ENCODE measurements around the gene SORCS2.

Gene SORCS2

DNA sequence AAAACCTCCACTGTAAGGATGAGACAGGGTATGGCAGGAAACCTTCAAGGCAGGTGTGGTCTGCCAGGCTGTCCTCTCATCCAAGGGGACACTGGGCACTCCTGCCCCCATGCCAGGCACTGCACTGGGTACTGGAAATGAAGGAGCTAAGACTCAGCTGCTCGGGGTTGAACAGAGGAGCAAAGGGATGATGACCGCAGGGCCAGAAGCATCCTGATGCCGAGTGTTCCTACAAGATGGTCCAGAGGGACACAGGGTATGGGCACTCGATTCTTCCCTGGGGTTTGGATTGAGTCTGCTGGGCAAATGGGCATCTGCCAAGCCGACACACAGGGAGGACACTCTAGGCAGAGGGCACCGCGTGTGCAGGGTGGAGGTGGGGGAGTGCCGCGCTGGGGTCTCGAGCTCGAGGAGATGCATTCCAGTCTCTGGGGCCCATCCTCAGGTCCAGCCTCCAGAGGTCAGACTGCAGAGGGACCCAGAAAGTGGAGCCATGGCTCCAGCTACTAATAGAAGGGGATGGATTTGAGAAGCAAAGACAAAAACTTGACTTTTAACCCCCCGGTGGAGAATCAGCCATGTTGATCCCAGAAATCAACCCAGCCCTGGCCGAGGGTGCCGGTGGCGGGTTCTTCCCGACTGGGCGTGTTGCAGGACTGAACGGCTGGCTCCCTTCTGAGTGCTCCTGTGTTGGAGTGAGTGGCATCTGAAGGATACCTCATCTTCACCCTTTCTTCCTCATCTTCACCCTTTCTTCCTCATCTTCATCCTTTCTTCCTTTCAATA is 500.3 kb downstream of the SORCS2 start:
- Histone ChIP-seq H2AFZ (ENCODE audit: low read length) (no peak overlapping the region), H3K36me3 (ENCODE audit: insufficient read depth, low read length) (no peaks in the 10 kb centered on the region), H3K27me3 (ENCODE audit: insufficient read depth, low read length) (no peaks in the 10 kb centered on the region), H3K27ac (ENCODE audit: low read depth, low read length, poor library complexity, severe bottlenecking) (no peak overlapping the region), H3K4me3 (ENCODE audit: low read depth, low read length, poor library complexity, severe bottlenecking) (no peak overlapping the region), H3K9me2 (ENCODE audit: low read depth, low read length) (no peaks in the 10 kb centered on the region), H3F3A (ENCODE audit: insufficient read depth, low read length) (no peaks in the 10 kb centered on the region), H3K4me1 (ENCODE audit: insufficient read depth, low read length, severe bottlenecking) (no peaks in the 10 kb centered on the region), H3K9me3 (ENCODE audit: low read length) (no peaks in the 10 kb centered on the region), H3K9ac (ENCODE audit: low read length) (no peak overlapping the region), H3K79me2 (ENCODE audit: insufficient read depth, low read length) (no peaks in the 10 kb centered on the region), H3K4me2 (ENCODE audit: low read length) (no peak overlapping the region), H4K20me1 (ENCODE audit: insufficient read depth, low read length) (no peaks in the 10 kb centered on the region)
- TF ChIP-seq, protein P1, sequence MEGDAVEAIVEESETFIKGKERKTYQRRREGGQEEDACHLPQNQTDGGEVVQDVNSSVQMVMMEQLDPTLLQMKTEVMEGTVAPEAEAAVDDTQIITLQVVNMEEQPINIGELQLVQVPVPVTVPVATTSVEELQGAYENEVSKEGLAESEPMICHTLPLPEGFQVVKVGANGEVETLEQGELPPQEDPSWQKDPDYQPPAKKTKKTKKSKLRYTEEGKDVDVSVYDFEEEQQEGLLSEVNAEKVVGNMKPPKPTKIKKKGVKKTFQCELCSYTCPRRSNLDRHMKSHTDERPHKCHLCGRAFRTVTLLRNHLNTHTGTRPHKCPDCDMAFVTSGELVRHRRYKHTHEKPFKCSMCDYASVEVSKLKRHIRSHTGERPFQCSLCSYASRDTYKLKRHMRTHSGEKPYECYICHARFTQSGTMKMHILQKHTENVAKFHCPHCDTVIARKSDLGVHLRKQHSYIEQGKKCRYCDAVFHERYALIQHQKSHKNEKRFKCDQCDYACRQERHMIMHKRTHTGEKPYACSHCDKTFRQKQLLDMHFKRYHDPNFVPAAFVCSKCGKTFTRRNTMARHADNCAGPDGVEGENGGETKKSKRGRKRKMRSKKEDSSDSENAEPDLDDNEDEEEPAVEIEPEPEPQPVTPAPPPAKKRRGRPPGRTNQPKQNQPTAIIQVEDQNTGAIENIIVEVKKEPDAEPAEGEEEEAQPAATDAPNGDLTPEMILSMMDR (IDR thresholded peaks at IDR 0.05; ENCODE audit: low read length), result no peak
- TF ChIP-seq EZH2 (IDR thresholded peaks at IDR 0.05; ENCODE audit: borderline replicate concordance, low read length), result no peak

DNA sequence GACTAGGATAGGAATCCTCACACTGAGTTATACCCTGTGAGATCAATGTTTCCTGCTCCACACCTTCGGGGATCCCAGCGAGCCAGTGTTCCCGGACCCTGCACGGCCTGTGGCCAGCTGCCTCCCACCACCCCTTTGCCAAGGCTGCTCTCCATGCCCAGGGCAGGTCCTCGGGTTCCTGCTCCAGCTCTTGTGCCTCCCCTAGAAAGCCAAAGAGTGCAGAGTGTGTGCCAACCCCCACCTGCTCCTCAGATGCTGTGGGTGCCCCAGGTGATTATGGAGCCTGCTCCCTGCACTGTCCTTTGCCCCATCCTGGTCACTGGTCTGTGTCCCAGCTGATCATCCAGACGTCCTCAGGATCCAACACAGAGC is 500.9 kb downstream of the SORCS2 start:
- H3K4me3 ChIP-seq (ENCODE audit: low read depth, low read length, poor library complexity, severe bottlenecking), result no peak overlapping the region
- no peaks in the 10 kb centered on the region for H3K4me1 ChIP-seq (ENCODE audit: insufficient read depth, low read length, severe bottlenecking)
- no peaks in the 10 kb centered on the region for H3F3A ChIP-seq (ENCODE audit: insufficient read depth, low read length)
- H3K4me2 ChIP-seq (ENCODE audit: low read length), result no peak overlapping the region
- no peaks in the 10 kb centered on the region for H4K20me1 ChIP-seq (ENCODE audit: insufficient read depth, low read length)
- no peaks in the 10 kb centered on the region for H3K9me2 ChIP-seq (ENCODE audit: low read depth, low read length)
- no peaks in the 10 kb centered on the region for H3K79me2 ChIP-seq (ENCODE audit: insufficient read depth, low read length)
- no peaks in the 10 kb centered on the region for H3K9me3 ChIP-seq (ENCODE audit: low read length)
- H3K9ac ChIP-seq (ENCODE audit: low read length), result no peak overlapping the region
- no peak overlapping the region for H2AFZ ChIP-seq (ENCODE audit: low read length)
- H3K27ac ChIP-seq (ENCODE audit: low read depth, low read length, poor library complexity, severe bottlenecking), result no peak overlapping the region
- H3K27me3 ChIP-seq (ENCODE audit: insufficient read depth, low read length), result no peaks in the 10 kb centered on the region
- no peaks in the 10 kb centered on the region for H3K36me3 ChIP-seq (ENCODE audit: insufficient read depth, low read length)
- TF ChIP-seq, protein P1 (IDR thresholded peaks at IDR 0.05; ENCODE audit: low read length), result no peak
- no peak for TF ChIP-seq EZH2 (IDR thresholded peaks at IDR 0.05; ENCODE audit: borderline replicate concordance, low read length)

DNA sequence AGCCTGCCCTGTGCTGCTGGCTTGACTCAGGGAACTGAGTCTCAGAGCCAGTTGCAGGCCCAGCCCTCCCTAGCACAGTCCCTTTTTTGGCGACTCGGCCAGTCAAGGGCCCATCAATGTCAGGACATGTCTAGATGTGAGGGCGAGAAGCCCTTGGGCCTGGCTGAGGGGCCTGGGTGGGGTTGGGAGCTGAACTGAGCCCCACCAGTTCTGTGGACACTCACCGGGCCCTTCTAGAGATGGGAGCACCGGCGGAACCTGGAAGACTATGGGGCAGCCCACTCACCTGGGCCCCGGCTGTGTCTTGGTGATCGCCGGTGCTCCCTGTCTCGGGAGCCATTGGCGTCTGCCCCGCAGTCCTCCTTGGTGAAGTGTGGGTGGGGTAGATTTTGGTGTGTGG is 501.4 kb downstream of the SORCS2 start:
- TF ChIP-seq, protein P1 (IDR thresholded peaks at IDR 0.05; ENCODE audit: low read length), result no peak
- TF ChIP-seq EZH2 (IDR thresholded peaks at IDR 0.05; ENCODE audit: borderline replicate concordance, low read length), result no peak
- Histone ChIP-seq H3K4me2 (ENCODE audit: low read length) (no peak overlapping the region), H3F3A (ENCODE audit: insufficient read depth, low read length) (no peaks in the 10 kb centered on the region), H2AFZ (ENCODE audit: low read length) (no peak overlapping the region), H3K27ac (ENCODE audit: low read depth, low read length, poor library complexity, severe bottlenecking) (no peak overlapping the region), H3K36me3 (ENCODE audit: insufficient read depth, low read length) (no peaks in the 10 kb centered on the region), H3K27me3 (ENCODE audit: insufficient read depth, low read length) (no peaks in the 10 kb centered on the region), H4K20me1 (ENCODE audit: insufficient read depth, low read length) (no peaks in the 10 kb centered on the region), H3K9me2 (ENCODE audit: low read depth, low read length) (no peaks in the 10 kb centered on the region), H3K4me1 (ENCODE audit: insufficient read depth, low read length, severe bottlenecking) (no peaks in the 10 kb centered on the region), H3K4me3 (ENCODE audit: low read depth, low read length, poor library complexity, severe bottlenecking) (no peak overlapping the region), H3K79me2 (ENCODE audit: insufficient read depth, low read length) (no peaks in the 10 kb centered on the region), H3K9ac (ENCODE audit: low read length) (no peak overlapping the region), H3K9me3 (ENCODE audit: low read length) (no peaks in the 10 kb centered on the region)

Data from OCI-LY1 (cell line).